Testis (tissue), 3 donors: ENCODE results near the gene THOC3. TPM values are rescaled to one million over a fixed set of nuclear protein-coding genes. Genes with fewer than 3 reads are reported as not detected.
"Not testable (repeated sequence)": the region's sequence is repeated elsewhere in the genome, so short reads cannot be mapped to it uniquely, and the experiment has no call there.

Source experiments
- DNase-seq: peaks from one replicate; pipeline ENCODE4 v3.0.0-alpha.2; 2019
- H3K27ac ChIP-seq, 2 donors: fragments of 200-600 bp; sonication (generic); one replicate each; pipeline ENCODE4 v1.5.1; 2019
- H3K27me3 ChIP-seq: fragments of 200-600 bp; sonication (generic); one replicate; pipeline ENCODE4 v1.5.1; 2019
- H3K36me3 ChIP-seq: fragments of 200-600 bp; sonication (generic); one replicate; pipeline ENCODE4 v1.5.1; 2017; ENCODE audit warnings: low read depth; ENCODE audit errors: missing control alignments
- H3K4me1 ChIP-seq: fragments of 200-600 bp; sonication (generic); one replicate; pipeline ENCODE4 v1.5.1; 2019
- H3K4me3 ChIP-seq, 2 donors: fragments of 200-600 bp; sonication (generic); one replicate each; pipeline ENCODE4 v1.5.1; 2017 to 2019
- H3K9me3 ChIP-seq: fragments of 200-600 bp; sonication (generic); one replicate; pipeline ENCODE4 v1.5.1; 2017
- POLR2A ChIP-seq: fragments of 450-650 bp; IDR thresholded peaks from one replicate; pipeline ENCODE4 v1.6.1; 2017; ENCODE audit warnings: antibody characterized with exemption, mild to moderate bottlenecking, moderate library complexity
- WGBS, 2 donors: methylation state at CpG; one replicate each; pipeline ENCODE4 v1.1.5; 2018; 5-methylcytosine and 5-hydroxymethylcytosine counted together
- intact Hi-C: fragments of 100-400 bp; cut with DNase I; formaldehyde crosslinking; loops from one replicate; pipeline ENCODE4 v1.15.1; 2023; ENCODE audit warnings: low total_unique reads
- polyA plus RNA-seq: library from polyadenylated mRNA; stranded (reverse); fragments of 350-450 nt; fragmentation: Illumina TruSeq; extraction: RNeasy Lipid Tissue Mini Kit (QIAGEN cat#74804); gene quantifications from one replicate; pipeline ENCODE4 v1.2.3, GENCODE V29; 2014; ENCODE audit warnings: low read depth, low replicate concordance; ENCODE audit not compliant: insufficient read depth
- total RNA-seq, 2 donors: library from RNA; depleted of rRNA; stranded (reverse); fragments of >200 nt; gene quantifications; one replicate each; pipeline ENCODE4 v1.2.3, GENCODE V29; 2016
- TF ChIP-seq, protein P1 (sequence below), 3 experiments: fragments of 450-650 bp in 2 of 3; fragments of 200-600 bp in 1 of 3; sonication (generic) in 1 of 3; IDR thresholded peaks; one replicate each; pipeline ENCODE4 v1.5.1; 2016 to 2019; ENCODE audit warnings: antibody characterized with exemption in 3 of 3, mild to moderate bottlenecking in 2 of 3, moderate library complexity in 1 of 3

Gene THOC3
- total and polyA plus RNA-seq, 3 donors from 2014 or later = 66.8 to 90.5 (median 76.3) TPM

DNA sequence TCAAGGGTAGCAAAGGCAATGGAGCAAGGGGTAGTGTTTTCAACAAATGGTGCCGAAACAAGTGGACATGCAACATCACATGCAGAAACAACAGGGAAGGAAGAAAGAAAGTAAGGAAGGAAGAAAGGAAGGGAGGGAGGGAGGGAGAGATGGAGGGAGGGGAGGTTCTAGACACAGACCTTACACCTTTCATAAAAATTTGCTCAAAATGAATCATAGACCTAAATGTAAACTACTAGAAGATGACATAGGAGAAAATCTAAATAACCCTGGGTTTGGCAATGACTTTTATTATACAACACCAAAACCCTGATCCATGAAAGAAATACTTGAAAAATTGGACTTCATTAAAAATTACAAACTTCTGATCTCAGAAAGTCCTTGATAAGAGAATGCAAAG lies 39.4 kb downstream of the THOC3 start:
- H3K4me3 ChIP-seq, H3K27me3 ChIP-seq, DNase-seq, H3K4me1 ChIP-seq, intact Hi-C loops, H3K27ac ChIP-seq, H3K9me3 ChIP-seq, H3K36me3 ChIP-seq: not testable (repeated sequence)
- 100% methylated on average over 1 of the region's 1 CpG for WGBS, 2 donors

DNA sequence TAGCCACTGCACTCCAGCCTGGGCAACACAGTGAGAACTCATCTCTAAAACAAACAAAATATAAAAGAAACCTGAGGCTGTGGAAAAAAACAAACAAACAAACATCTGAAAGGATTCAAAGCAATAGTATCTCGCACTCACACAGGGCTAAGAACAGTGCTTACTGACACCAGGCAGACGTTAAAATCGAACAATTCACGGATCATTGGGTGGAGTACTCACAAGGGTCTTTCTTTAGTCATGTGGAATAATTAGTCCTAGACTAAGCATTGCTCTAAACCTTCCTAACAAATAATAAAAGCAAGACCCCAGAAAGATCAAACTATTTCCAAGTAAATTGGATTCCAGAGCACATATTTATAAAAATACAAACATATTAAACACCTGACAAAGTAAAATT lies 43.0 kb downstream of the THOC3 start:
- H3K4me3 ChIP-seq, H3K36me3 ChIP-seq, H3K27ac ChIP-seq, H3K4me1 ChIP-seq, intact Hi-C loops, H3K9me3 ChIP-seq, DNase-seq, H3K27me3 ChIP-seq: not testable (repeated sequence)
- 90 to 96% methylated on average over 4 of the region's 4 CpGs for WGBS, 2 donors

DNA sequence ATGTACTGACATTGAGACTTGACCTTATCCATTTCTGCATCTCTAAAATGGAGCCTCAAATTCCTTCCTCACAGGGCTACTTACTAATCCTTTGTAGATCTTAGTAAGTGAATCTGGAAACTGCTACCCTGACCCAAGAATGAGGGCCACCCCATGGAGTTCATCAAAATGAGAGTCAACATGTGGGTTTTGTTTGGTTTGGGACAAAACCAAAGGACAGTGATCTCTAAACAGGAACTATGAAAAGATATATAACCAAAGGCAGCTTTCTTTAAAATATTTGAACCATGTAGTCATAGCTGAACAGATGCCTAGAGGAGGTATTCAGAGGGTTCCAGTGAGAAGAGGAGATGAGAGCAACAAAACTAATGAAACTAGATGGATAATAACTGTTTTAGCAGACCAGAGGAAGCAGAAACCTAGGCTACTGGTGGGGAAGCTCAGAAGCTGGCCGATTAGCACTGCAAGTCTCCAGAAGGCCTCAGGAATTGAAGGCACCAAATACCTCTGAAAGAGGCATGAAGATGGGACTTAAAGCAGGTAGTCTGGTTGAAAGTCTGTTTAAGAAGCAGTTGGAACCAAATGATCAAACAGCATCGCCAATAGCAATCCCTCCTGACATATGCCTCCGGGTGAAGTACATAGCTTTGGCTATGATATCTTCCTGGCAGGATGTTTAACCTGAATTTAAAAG lies 45.8 kb downstream of the THOC3 start:
- TF ChIP-seq, protein P1, sequence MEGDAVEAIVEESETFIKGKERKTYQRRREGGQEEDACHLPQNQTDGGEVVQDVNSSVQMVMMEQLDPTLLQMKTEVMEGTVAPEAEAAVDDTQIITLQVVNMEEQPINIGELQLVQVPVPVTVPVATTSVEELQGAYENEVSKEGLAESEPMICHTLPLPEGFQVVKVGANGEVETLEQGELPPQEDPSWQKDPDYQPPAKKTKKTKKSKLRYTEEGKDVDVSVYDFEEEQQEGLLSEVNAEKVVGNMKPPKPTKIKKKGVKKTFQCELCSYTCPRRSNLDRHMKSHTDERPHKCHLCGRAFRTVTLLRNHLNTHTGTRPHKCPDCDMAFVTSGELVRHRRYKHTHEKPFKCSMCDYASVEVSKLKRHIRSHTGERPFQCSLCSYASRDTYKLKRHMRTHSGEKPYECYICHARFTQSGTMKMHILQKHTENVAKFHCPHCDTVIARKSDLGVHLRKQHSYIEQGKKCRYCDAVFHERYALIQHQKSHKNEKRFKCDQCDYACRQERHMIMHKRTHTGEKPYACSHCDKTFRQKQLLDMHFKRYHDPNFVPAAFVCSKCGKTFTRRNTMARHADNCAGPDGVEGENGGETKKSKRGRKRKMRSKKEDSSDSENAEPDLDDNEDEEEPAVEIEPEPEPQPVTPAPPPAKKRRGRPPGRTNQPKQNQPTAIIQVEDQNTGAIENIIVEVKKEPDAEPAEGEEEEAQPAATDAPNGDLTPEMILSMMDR (IDR thresholded peaks at IDR 0.05) = no peak
- TF ChIP-seq POLR2A = no peak
- WGBS, 2 donors = 91 to 93% methylated on average over 3 of the region's 3 CpGs
- Histone ChIP-seq H3K4me1 (no peaks in the 10 kb centered on the region), H3K27me3 (no peaks in the 10 kb centered on the region), H3K4me3 (no peak overlapping the region), H3K36me3 (no peaks in the 10 kb centered on the region), H3K9me3 (no peaks in the 10 kb centered on the region), H3K27ac (no peak overlapping the region)
- intact Hi-C loops = no loop called here
- no peak for DNase-seq

DNA sequence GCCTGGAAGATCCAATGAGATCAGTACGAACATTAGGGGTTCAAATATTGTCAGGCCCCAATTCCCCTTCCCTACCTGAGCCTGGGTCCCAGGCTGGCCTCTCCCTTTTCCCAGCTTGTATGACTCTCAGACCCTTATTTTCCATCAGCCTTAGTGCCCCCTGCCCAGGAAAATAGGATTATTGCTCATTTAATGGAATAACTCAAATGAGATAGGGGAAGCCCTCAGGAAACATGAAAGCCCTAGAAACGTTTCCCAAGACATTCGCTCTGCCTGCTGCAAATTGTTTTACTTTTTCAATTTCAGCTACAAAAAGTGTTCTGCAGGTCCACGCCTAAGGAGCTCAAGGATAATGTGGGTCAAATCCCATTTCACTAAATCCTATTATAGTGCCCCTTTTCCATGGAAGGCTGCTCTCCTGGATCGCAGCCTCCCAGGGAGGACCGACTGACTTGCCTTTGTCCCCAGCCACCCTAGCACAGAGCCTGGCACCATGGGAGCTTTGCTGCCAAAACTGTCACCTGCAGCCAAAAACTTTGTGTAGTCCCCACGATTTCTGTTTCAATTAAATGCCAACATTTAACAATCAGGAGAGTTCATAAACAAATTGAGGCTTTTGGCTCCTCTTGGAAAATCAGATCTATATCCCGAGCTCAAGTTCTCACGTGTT lies 46.9 kb downstream of the THOC3 start:
- Histone ChIP-seq H3K27ac (no peak overlapping the region), H3K27me3 (no peaks in the 10 kb centered on the region), H3K9me3 (no peaks in the 10 kb centered on the region), H3K4me3 (no peak overlapping the region), H3K36me3 (no peaks in the 10 kb centered on the region), H3K4me1 (no peaks in the 10 kb centered on the region)
- 90 to 93% methylated on average over 9 of the region's 9 CpGs for WGBS, 2 donors
- no peak for DNase-seq
- TF ChIP-seq, protein P1 (IDR thresholded peaks at IDR 0.05) = no peak
- no peak for TF ChIP-seq POLR2A
- intact Hi-C loops = no loop called here

DNA sequence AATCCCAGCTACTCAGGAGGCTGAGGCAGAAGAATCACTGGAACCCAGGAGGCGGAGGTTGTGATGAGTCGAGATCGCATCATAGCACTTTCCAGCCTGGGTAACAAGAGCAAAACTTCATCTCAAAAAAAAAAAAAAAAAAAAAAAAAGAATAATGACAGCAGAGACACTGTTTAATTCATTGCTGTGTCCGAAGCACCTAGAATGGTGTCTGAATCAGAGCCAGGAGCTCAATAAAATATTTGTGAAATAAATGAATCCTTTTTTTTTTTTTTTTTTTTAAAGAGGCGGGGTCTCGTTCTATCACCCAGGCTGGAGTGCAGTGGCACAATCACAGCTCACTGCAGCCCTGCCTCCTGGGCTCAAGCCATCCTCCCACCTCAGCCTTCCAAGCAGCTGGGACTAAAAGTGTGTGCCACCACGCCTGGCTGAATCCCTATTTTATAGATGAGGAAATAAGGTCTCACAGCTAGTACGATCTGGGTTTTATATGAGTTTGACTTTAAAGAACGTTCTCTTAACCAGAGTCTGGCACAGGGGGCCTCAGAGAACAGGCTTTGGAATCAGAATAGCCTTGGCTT lies 47.8 kb downstream of the THOC3 start:
- Histone ChIP-seq H3K36me3 (no peaks in the 10 kb centered on the region), H3K27ac (no peak overlapping the region), H3K4me3 (no peak overlapping the region), H3K9me3 (no peaks in the 10 kb centered on the region), H3K4me1 (no peaks in the 10 kb centered on the region), H3K27me3 (no peaks in the 10 kb centered on the region)
- TF ChIP-seq POLR2A = no peak
- TF ChIP-seq, protein P1 (IDR thresholded peaks at IDR 0.05) = no peak
- DNase-seq = no peak
- WGBS, 2 donors = 89 to 93% methylated on average over 9 of the region's 9 CpGs
- intact Hi-C loops = no loop called here

DNA sequence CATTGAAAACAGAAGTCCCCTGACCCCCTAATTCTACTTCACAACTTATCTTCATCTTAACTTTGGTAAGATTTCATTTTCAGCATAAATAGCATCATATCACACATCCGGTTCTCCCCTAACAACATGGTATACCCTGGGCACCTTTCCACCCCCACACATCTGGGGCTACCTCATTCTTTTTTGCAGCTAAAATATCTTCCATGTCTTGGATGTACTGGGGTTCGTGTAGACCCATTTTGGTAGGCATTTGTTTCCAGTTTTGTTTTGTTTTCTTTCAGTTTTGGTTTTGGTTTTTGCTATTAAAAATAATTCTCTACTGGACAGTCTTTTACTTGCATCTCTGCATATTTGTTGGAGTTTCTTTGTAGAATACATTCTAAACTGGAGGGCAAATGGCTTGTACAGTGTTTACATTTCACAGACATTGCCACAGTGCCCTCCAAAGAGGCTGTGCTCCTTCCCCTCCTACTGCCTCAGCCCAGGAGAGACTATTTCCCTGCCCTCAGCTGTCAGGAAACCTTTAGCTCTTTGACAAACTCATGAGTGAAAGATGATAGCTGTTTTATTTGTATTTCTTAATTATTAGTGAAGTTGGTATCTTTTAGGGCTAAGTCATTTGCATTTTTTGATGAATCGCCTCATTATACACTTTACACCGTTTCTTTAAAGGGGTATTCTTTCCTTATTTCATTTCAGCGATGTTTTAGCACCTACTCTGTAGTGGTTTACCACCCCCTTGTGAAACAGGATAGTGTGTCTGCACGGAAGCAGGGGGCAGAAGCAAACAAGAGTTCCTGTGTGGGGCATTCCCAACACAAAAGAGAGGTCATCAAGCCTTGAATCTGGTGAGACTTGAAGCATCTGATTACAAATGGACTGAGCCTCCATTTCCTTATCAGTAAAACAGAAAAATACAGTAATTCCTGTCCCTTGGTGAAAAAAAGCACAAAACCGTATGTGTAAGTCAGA lies 52.8 kb downstream of the THOC3 start:
- H3K36me3 ChIP-seq, H3K4me3 ChIP-seq, H3K9me3 ChIP-seq, intact Hi-C loops, H3K4me1 ChIP-seq, H3K27ac ChIP-seq, H3K27me3 ChIP-seq, DNase-seq: not testable (repeated sequence)
- 66 to 71% methylated on average over 6 to 7 of the region's 7 CpGs for WGBS, 2 donors

DNA sequence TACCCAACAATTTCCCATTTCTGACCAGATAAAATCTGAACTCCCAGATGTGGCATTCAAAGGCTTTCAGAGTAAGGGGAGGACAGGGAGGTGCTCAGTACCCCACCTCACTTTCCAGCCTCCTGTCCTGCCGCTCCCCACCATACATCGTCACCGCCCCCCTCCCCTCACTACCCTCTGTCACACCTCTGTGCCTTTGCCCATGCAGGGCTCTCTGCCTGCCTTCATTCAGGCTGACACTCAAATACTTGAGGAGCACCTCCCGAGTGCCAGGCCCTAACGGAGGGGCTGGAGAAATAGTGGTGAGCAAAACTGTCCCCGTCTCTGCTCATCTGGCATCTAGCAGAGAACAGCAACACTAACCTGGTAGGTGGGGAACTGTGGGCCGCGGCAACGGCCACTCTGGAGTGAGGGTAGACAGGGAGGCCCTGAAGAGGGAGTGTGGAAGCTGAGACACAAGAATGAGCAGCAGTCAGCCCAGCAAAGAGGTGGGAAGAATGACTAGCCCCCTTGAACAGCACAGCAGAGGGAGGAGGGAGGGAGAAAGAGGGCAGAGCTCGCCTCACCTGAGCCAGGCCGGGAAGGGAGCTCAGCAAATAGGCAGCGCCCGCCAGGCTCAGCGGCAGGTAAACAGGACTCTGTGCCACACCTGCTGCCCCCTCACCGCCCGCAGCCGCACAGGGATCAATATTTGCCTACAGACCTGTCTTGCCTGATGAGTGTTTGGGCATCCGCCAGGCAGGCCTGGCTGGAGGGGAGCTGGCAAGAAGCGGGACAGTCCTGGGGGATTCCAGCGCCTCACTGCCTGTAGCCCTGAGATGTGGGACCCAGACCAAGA lies 54.1 kb downstream of the THOC3 start:
- H3K4me3 ChIP-seq, H3K27ac ChIP-seq, H3K4me1 ChIP-seq, H3K9me3 ChIP-seq, intact Hi-C loops, DNase-seq, H3K36me3 ChIP-seq, H3K27me3 ChIP-seq: not testable (repeated sequence)
- 81 to 92% methylated on average over 2 to 9 of the region's 20 CpGs for WGBS, 2 donors

DNA sequence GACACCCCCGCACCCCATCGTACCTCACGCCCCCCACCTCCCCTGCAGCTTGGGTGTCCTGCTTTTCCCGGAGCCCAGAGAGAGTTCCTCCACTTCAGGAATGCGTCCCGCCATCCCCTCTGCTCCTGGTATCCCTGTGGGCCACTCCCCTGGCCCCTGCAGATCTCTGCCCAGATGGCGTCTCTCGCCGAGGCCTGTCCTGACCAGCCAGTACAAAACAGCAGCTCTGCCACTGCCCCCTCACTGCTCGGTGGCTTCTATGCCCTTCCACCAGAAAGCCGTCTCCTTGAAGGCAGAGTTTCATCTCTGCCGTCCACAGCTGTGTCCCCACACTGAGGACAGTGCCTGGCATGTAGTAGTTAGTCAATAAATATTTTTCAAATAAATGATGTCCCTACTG lies 58.0 kb downstream of the THOC3 start:
- DNase-seq, H3K36me3 ChIP-seq, intact Hi-C loops, H3K4me3 ChIP-seq, H3K27me3 ChIP-seq, H3K27ac ChIP-seq, H3K9me3 ChIP-seq, H3K4me1 ChIP-seq: not testable (repeated sequence)
- WGBS, 2 donors = 73 to 79% methylated on average over 10 to 11 of the region's 12 CpGs
